IPS-18a (cell line): ENCODE results near the gene SF3B4.
A peak's percentile ranks its signal among the peaks of the same experiment; 100 is the strongest.
"Not testable (repeated sequence)": the region's sequence is repeated elsewhere in the genome, so short reads cannot be mapped to it uniquely, and the experiment has no call there.

ENCODE experiments used
- H3K27ac ChIP-seq: one replicate; pipeline ENCODE4 v1.5.1; 2013; ENCODE audit warnings: low read length
- H3K27me3 ChIP-seq: one replicate; pipeline ENCODE4 v1.6.1; 2013; ENCODE audit warnings: mild to moderate bottlenecking, low read length; ENCODE audit not compliant: control insufficient read depth, insufficient read depth
- H3K36me3 ChIP-seq: one replicate; pipeline ENCODE4 v1.6.1; 2013; ENCODE audit warnings: low read depth, low read length; ENCODE audit not compliant: control insufficient read depth
- H3K4me1 ChIP-seq: one replicate; pipeline ENCODE4 v1.6.1; 2013; ENCODE audit warnings: low read depth, low read length; ENCODE audit not compliant: control insufficient read depth
- H3K4me3 ChIP-seq: one replicate; pipeline ENCODE4 v1.5.1; 2013; ENCODE audit warnings: low read length
- H3K9ac ChIP-seq: one replicate; pipeline ENCODE4 v1.6.1; 2013; ENCODE audit warnings: mild to moderate bottlenecking, low read length, moderate library complexity
- H3K9me3 ChIP-seq: one replicate; pipeline ENCODE4 v1.6.1; 2013; ENCODE audit warnings: low read depth, low read length; ENCODE audit not compliant: control insufficient read depth

The SF3B4 gene

GRCh38 chr1:149915429-149916192 lies 12.0 kb downstream of the SF3B4 start:
- Histone ChIP-seq H3K27ac (no peak overlapping the region), H3K9ac (no peak overlapping the region)

DNA sequence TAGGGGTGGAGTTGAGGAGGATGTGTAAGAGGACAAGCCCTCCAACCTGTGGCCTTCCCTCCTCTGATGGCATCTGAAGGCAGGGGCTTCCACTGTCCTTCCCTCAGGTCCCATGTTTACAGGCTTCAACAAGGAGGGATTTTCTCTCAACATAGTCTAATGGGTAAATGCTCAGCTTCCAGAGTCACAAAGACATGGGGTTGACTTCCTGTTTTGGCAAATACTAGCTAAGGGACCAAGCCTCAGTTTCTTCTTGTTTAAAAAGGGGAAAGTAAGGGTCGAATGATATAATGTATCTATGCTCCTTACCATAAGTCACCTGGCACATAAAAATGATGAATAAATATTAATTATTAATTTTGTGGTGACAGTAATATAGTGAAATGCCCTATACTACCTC lies 13.1 kb downstream of the SF3B4 start:
- no peaks in the 10 kb centered on the region for H3K27me3 ChIP-seq
- H3K9me3 ChIP-seq, result no peaks in the 10 kb centered on the region
- H3K27ac ChIP-seq, result no peak overlapping the region
- H3K36me3 ChIP-seq, result peaks cover 25% of the 10 kb centered on the region
- no peak overlapping the region for H3K9ac ChIP-seq
- peaks cover 14% of the 10 kb centered on the region for H3K4me1 ChIP-seq
- H3K4me3 ChIP-seq, result no peak overlapping the region

More at GRCh38 chr1:149915429-149916192, 12.0 kb downstream of the SF3B4 start:
- Histone ChIP-seq H3K4me1 (peaks cover 14% of the 10 kb centered on the region), H3K36me3 (peaks cover 15% of the 10 kb centered on the region), H3K9me3 (no peaks in the 10 kb centered on the region), H3K27me3 (no peaks in the 10 kb centered on the region), H3K4me3 (peak overlapping the region; percentile 84)

GRCh38 chr1:149906570-149907075 lies 21.0 kb downstream of the SF3B4 start:
- no peak overlapping the region for H3K27ac ChIP-seq
- H3K9ac ChIP-seq, result no peak overlapping the region
- no peaks in the 10 kb centered on the region for H3K9me3 ChIP-seq
- no peaks in the 10 kb centered on the region for H3K27me3 ChIP-seq
- H3K4me1 ChIP-seq, result no peaks in the 10 kb centered on the region
- peaks cover 38% of the 10 kb centered on the region for H3K36me3 ChIP-seq
- no peak overlapping the region for H3K4me3 ChIP-seq

DNA sequence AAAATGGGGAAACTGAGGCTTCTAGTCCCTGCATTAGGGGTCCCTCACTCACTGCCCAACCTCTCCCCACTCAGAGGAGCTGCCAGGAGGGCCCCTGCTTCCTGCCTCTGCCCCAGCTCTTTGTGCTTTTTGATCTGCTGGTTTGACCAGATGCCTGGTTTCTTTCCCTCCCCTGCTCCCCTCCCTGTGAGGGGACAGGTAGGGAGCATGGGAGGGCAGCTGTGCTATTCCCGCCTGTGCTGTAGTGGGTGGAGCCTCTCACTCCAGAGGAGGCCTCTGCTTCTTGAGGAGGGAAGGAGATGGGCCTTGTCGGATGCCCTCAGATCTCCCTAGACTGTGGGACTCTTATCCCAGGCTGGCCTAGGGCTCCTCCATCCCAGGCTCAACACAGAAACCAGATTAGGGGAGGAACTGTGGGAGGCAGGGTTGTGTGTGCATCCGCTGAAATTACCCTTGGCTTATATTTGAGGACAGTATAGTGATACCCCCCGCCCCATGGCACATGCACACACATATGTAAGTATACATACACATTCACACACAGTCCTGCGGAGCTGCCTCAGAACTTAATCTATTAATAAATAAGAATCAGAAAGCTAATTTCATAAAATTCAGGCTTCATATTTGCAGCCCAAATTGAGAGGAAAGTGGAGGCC lies 23.6 kb downstream of the SF3B4 start:
- peaks cover 7% of the 10 kb centered on the region for H3K27me3 ChIP-seq
- H3K36me3 ChIP-seq, result peaks cover 18% of the 10 kb centered on the region
- H3K9ac ChIP-seq, result no peak overlapping the region
- peaks cover 2% of the 10 kb centered on the region for H3K4me1 ChIP-seq
- H3K4me3 ChIP-seq, result no peak overlapping the region
- H3K9me3 ChIP-seq, result no peaks in the 10 kb centered on the region
- H3K27ac ChIP-seq, result no peak overlapping the region

DNA sequence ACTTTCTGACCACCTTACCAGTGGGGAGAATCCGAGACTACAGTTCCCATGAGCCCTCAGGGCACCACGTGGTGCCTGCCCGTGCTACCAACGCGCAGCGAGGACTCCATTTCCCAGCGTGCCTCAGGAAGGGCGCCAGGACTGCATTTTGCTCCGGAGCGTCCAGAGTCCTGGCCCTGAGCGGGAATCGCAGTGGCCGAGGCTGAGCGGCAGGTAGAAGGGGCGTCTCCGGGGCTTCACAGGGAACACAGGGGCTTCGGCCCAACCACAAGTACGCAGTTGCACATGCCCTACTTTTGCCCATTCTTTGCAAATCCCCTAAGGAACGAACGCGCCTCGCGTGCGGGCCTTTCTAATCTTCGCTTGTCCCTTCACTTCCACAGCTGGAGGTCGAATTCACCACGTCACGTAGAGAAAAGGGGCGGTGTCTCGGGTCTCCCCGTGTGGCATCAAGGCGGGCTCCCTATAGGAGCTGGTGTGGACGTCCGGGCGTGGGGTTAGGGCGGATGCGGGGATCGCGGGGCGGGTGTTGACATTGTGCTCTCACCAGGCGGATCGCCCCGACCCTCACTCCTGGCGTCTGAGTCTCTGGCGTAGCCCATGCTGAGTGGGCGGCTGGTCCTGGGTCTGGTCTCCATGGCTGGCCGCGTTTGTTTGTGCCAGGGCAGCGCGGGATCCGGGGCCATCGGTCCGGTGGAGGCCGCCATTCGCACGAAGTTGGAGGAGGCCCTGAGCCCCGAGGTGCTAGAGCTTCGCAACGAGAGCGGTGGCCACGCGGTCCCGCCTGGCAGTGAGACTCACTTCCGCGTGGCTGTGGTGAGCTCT lies 27.9 kb downstream of the SF3B4 start, which contains the start of gene BOLA1:
BOLA1 (plus strand) TSS at position 109 of the 825 bp plus-strand sequence; CDS start at position 601, 492 bp downstream.
- Histone ChIP-seq H3K4me1 (peaks cover 3% of the 10 kb centered on the region), H3K36me3 (no peaks in the 10 kb centered on the region), H3K9ac (peak within 1 kb of the TSS; percentile 86), H3K9me3 (no peaks in the 10 kb centered on the region), H3K27me3 (peaks cover 7% of the 10 kb centered on the region), H3K4me3 (peak within 1 kb of the TSS; percentile 86), H3K27ac (peak within 1 kb of the TSS; percentile 85)

- Histone ChIP-seq H3K27ac (no peak overlapping the region), H3K4me3 (no peak overlapping the region), H3K36me3 (no peaks in the 10 kb centered on the region), H3K9me3 (no peaks in the 10 kb centered on the region), H3K4me1 (peaks cover 3% of the 10 kb centered on the region), H3K27me3 (peaks cover 7% of the 10 kb centered on the region), H3K9ac (no peak overlapping the region)
Measured at GRCh38 chr1:149896575-149896974, 31.0 kb downstream of the SF3B4 start.

- Histone ChIP-seq H3K9me3 (no peaks in the 10 kb centered on the region), H3K27ac (peak overlapping the region; percentile 98), H3K9ac (peak overlapping the region; percentile 98), H3K4me1 (peaks cover 17% of the 10 kb centered on the region), H3K36me3 (no peaks in the 10 kb centered on the region), H3K4me3 (peak overlapping the region; percentile 98), H3K27me3 (no peaks in the 10 kb centered on the region)
Measured at GRCh38 chr1:149888999-149889289, 38.7 kb downstream of the SF3B4 start.

DNA sequence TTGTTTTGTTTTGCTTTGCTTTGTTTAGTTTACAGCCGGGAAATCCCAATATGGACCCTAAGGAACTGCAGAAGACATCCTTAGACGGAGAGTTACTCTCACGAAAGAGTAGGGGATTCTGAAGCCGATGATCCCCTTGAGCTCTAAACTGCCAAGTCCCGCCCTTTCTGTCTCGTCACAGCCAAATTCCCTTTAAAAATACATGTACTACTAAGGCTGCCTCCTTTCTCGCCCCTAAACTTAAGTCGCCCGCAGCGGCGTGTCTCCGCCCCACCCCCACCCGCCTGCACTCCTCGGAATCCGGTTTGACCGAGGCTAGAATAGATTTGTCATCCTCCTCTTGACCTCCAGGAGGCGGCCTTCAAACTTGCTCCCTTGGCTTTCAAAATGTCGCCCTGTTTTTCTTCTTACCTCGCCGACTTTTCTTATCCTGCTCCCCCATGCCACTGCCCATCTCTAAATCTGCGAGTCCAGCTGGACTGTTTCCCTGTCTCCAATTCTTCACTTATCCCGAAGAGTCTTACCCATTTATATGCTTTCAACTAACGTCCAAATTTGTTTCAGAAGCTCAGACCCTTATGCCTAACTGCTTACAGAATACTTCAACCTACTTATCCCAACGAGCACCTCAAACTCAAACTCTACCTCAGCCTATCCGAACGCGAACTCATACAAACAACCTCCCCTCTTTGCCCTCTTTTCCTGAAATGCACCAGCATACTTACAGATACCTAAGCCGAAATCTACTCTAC lies 39.2 kb downstream of the SF3B4 start:
- H3K27me3 ChIP-seq, result no peaks in the 10 kb centered on the region
- H3K36me3 ChIP-seq, result no peaks in the 10 kb centered on the region
- peak overlapping the region; percentile 98 for H3K27ac ChIP-seq
- H3K4me3 ChIP-seq, result peak overlapping the region; percentile 98
- H3K9me3 ChIP-seq, result no peaks in the 10 kb centered on the region
- H3K4me1 ChIP-seq, result peaks cover 17% of the 10 kb centered on the region
- H3K9ac ChIP-seq, result peak overlapping the region; percentile 98

GRCh38 chr1:149887456-149888246 lies 40.0 kb downstream of the SF3B4 start:
- H3K27ac ChIP-seq, result peak overlapping the region; percentile 98
- peak overlapping the region; percentile 98 for H3K9ac ChIP-seq
- no peaks in the 10 kb centered on the region for H3K36me3 ChIP-seq
- H3K4me1 ChIP-seq, result peaks cover 17% of the 10 kb centered on the region
- H3K9me3 ChIP-seq, result no peaks in the 10 kb centered on the region
- peak overlapping the region; percentile 98 for H3K4me3 ChIP-seq
- no peaks in the 10 kb centered on the region for H3K27me3 ChIP-seq

DNA sequence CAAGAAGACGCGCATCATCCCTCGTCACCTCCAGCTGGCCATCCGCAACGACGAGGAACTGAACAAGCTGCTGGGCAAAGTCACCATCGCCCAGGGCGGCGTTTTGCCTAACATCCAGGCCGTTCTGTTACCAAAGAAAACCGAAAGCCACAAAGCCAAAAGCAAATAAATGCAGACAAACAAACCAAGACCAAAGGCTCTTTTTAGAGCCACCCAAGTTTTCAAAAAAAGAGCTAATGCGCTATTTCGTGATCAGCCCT lies 40.5 kb downstream of the SF3B4 start:
- Histone ChIP-seq H3K9ac (peak overlapping the region; percentile 98), H3K27ac (peak overlapping the region; percentile 98), H3K4me3 (peak overlapping the region; percentile 98), H3K4me1 (peaks cover 17% of the 10 kb centered on the region)
- not testable (repeated sequence) for H3K36me3 ChIP-seq, H3K9me3 ChIP-seq, H3K27me3 ChIP-seq
